ENCODE measurements around the gene HPCAL1.

DNA sequence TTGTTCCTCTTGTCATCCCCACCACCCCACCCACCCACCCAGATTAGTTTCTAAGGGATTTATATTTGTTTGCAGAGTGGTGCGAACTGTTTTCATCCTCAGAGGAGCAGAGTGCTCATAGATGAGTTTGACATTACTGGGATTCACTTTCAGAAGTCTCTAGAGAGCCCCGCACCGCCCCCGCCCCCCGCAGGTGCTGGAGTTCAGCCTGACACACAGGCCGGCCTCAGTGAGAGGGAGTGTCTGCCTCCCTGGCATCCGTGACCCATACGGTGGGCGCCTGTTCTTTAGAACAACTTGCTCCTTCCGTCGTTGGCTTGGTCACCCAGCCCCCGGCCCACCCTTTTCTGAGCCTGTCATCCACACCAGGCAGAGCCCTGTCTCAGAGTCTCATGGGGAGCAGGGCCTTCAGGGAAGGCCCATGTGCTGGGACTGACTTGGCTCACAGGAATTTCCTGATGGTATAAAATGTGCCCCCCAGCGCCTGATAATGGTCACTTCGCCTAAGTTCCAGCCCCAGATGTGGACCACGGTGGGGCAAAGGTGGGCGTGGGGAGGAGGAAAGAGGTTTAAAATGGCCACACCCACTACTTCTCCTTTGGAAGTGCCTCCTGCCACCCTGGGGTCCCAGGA is 44.3 kb downstream of the HPCAL1 start:
- no peak for TF ChIP-seq POLR2A (IDR thresholded peaks at IDR 0.05)
- TF ChIP-seq, protein P1, sequence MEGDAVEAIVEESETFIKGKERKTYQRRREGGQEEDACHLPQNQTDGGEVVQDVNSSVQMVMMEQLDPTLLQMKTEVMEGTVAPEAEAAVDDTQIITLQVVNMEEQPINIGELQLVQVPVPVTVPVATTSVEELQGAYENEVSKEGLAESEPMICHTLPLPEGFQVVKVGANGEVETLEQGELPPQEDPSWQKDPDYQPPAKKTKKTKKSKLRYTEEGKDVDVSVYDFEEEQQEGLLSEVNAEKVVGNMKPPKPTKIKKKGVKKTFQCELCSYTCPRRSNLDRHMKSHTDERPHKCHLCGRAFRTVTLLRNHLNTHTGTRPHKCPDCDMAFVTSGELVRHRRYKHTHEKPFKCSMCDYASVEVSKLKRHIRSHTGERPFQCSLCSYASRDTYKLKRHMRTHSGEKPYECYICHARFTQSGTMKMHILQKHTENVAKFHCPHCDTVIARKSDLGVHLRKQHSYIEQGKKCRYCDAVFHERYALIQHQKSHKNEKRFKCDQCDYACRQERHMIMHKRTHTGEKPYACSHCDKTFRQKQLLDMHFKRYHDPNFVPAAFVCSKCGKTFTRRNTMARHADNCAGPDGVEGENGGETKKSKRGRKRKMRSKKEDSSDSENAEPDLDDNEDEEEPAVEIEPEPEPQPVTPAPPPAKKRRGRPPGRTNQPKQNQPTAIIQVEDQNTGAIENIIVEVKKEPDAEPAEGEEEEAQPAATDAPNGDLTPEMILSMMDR (IDR thresholded peaks at IDR 0.05), result no peak

Measured in prostate gland (tissue), 2 donors.